ENCODE measurements around the gene UCN2. TPM values are rescaled to one million over a fixed set of nuclear protein-coding genes. Genes with fewer than 3 reads are reported as not detected.

Gene UCN2
- total and polyA plus RNA-seq, 2 donors (not counting 3 experiments of a cell fraction or from before 2014, with no cell fraction given): 0.11 TPM; not detected in 1

GRCh38 chr3:48528048-48528447 is 35.5 kb downstream of the UCN2 start:
- H3K79me2 ChIP-seq (ENCODE audit: control insufficient read depth, insufficient read depth, low read length): no peaks in the 10 kb centered on the region
- DNase-seq (ENCODE audit: low read depth, low spot score) (no peak), FAIRE-seq (no peak)
- no peak overlapping the region for H3K4me2 ChIP-seq (ENCODE audit: insufficient read depth, low read length)
- CTCF ChIA-PET: interaction anchor here (0.6 to 1.7 kb wide), 3 partner anchors 21 to 92 kb away, joined by 3 to 5 read pairs (median 3); no protein-coding TSS in a partner anchor
- no TSS peak for BruUV-seq (replicated peaks)
- no peak overlapping the region for H3K27ac ChIP-seq (ENCODE audit: insufficient read depth, low read depth, low read length)
- no peak overlapping the region for H2AFZ ChIP-seq (ENCODE audit: low read depth, low read length)
- H3K4me1 ChIP-seq (ENCODE audit: control insufficient read depth, extremely low read depth, insufficient read depth, low read length): no peaks in the 10 kb centered on the region
- no peaks in the 10 kb centered on the region for H3K27me3 ChIP-seq (ENCODE audit: control insufficient read depth in 2 of 2, insufficient read depth in 2 of 2, low read length in 2 of 2)
- TF ChIP-seq POLR2A (IDR thresholded peaks at IDR 0.05; ENCODE audit: low read depth, low read length): no peak
- no peak for TF ChIP-seq POLR2AphosphoS5 (IDR thresholded peaks at IDR 0.05; ENCODE audit: insufficient read depth, low read depth, low read length)
- no peak for TF ChIP-seq FOS (IDR thresholded peaks at IDR 0.05; ENCODE audit: borderline replicate concordance, insufficient read depth, low read length)
- no peak for TF ChIP-seq JUN (IDR thresholded peaks at IDR 0.05; ENCODE audit: borderline replicate concordance, insufficient read depth, insufficient read length, low read depth)
- no peak for TF ChIP-seq CTCF (IDR thresholded peaks at IDR 0.05; ENCODE audit: extremely low read depth in 1 of 2, insufficient read depth in 1 of 2, low read depth in 1 of 2, low read length in 2 of 2)
- TF ChIP-seq, protein P1, sequence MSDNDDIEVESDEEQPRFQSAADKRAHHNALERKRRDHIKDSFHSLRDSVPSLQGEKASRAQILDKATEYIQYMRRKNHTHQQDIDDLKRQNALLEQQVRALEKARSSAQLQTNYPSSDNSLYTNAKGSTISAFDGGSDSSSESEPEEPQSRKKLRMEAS (IDR thresholded peaks at IDR 0.05; ENCODE audit: insufficient read depth, insufficient read length): no peak
- TF ChIP-seq EZH2 (IDR thresholded peaks at IDR 0.05; ENCODE audit: borderline replicate concordance, low read depth, low read length, severe bottlenecking): no peak
- no peak for TF ChIP-seq GATA2 (IDR thresholded peaks at IDR 0.05; ENCODE audit: insufficient read depth, insufficient read length, low read depth, low read length)
- TF ChIP-seq MYC (IDR thresholded peaks at IDR 0.05; ENCODE audit: low read depth, low read length): no peak
- no peaks in the 10 kb centered on the region for H4K20me1 ChIP-seq (replicated peaks; ENCODE audit: control insufficient read depth, extremely low read depth, insufficient read depth, low read length)
- POLR2A ChIA-PET: no interaction called here
- intact Hi-C loops (cut with micrococcal nuclease) (no loop called here), dilution Hi-C loops (cut with MboI; ENCODE audit: extremely low pct_ligation_motif_present, low sequenced_read_pairs) (no loop called here)
- H3K9me3 ChIP-seq (replicated peaks; ENCODE audit: control insufficient read depth, insufficient read depth, low read length): no peaks in the 10 kb centered on the region
- H3K36me3 ChIP-seq (ENCODE audit: control insufficient read depth in 2 of 2, extremely low read depth in 1 of 2, insufficient read depth in 2 of 2, low read length in 2 of 2): no peaks in the 10 kb centered on the region
- H3K9ac ChIP-seq (replicated peaks; ENCODE audit: extremely low read depth, insufficient read depth, low read length): no peak overlapping the region
- no peak overlapping the region for H3K4me3 ChIP-seq (replicated peaks in 1 of 3; ENCODE audit: insufficient read depth in 1 of 3, low read depth in 1 of 3, low read length in 3 of 3)
- H3K9me1 ChIP-seq (replicated peaks; ENCODE audit: control insufficient read depth, extremely low read depth, insufficient read depth, low read length): no peaks in the 10 kb centered on the region
